ENCODE data around the gene VPS36.

DNA sequence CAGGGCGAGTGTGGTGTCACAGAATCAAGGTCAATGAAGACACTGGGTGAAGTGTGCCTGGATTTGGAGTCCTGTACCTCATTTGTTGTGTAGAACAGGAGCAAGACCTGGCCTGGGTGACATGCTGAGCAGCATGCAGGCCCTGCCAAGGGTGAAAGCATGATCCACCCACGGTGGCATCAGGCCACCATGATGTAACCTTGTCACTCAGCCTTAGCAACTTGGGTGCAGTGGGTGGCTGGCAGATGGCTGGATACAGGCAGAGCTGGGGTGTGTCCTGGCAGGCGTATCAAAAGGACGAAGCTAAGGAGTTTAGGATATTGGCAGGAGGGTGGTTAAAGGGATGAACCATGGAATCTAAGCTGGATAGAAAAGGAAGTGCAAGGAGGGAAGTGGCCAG lies 54.7 kb downstream of the VPS36 start:
- TF ChIP-seq, protein P1, sequence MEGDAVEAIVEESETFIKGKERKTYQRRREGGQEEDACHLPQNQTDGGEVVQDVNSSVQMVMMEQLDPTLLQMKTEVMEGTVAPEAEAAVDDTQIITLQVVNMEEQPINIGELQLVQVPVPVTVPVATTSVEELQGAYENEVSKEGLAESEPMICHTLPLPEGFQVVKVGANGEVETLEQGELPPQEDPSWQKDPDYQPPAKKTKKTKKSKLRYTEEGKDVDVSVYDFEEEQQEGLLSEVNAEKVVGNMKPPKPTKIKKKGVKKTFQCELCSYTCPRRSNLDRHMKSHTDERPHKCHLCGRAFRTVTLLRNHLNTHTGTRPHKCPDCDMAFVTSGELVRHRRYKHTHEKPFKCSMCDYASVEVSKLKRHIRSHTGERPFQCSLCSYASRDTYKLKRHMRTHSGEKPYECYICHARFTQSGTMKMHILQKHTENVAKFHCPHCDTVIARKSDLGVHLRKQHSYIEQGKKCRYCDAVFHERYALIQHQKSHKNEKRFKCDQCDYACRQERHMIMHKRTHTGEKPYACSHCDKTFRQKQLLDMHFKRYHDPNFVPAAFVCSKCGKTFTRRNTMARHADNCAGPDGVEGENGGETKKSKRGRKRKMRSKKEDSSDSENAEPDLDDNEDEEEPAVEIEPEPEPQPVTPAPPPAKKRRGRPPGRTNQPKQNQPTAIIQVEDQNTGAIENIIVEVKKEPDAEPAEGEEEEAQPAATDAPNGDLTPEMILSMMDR (IDR thresholded peaks at IDR 0.05) = no peak
- TF ChIP-seq POLR2AphosphoS5 (IDR thresholded peaks at IDR 0.05) = no peak
- no peak for TF ChIP-seq POLR2A (IDR thresholded peaks at IDR 0.05; ENCODE audit: low read depth)
